Thymus (tissue), 11 donors: ENCODE measurements around the gene AEN. TPM values are rescaled to one million over a fixed set of nuclear protein-coding genes. Genes with fewer than 3 reads are reported as not detected.

Experiments
- DNase-seq, 9 donors: peaks; one replicate each; pipeline ENCODE4 v3.0.0-alpha.2; 2013; ENCODE audit warnings: low spot score in 9 of 9, low read depth in 6 of 9, missing footprints in 1 of 9
- H3K27ac ChIP-seq, 2 donors: one replicate each; pipeline ENCODE4 v1.5.1; 2013; ENCODE audit warnings: control low read depth in 1 of 2, low read depth in 1 of 2, low read length in 1 of 2, mild to moderate bottlenecking in 1 of 2, moderate library complexity in 1 of 2
- H3K27me3 ChIP-seq, 2 donors: one replicate each; pipeline ENCODE4 v1.5.1; 2013; ENCODE audit warnings: low read length in 1 of 2; ENCODE audit not compliant: control insufficient read depth in 2 of 2, insufficient read depth in 1 of 2
- H3K36me3 ChIP-seq, 2 donors: one replicate each; pipeline ENCODE4 v1.5.1; 2013; ENCODE audit warnings: low read length in 1 of 2, mild to moderate bottlenecking in 1 of 2, moderate library complexity in 1 of 2; ENCODE audit not compliant: control insufficient read depth in 2 of 2, insufficient read depth in 2 of 2
- H3K4me1 ChIP-seq, 2 donors: one replicate each; pipeline ENCODE4 v1.5.1; 2013; ENCODE audit warnings: low read length in 2 of 2; ENCODE audit not compliant: control insufficient read depth in 2 of 2, insufficient read depth in 2 of 2
- H3K4me3 ChIP-seq, 2 donors: one replicate each; pipeline ENCODE4 v1.5.1; 2013; ENCODE audit warnings: low read length in 2 of 2, control low read depth in 1 of 2, mild to moderate bottlenecking in 1 of 2
- H3K9me3 ChIP-seq, 2 donors: one replicate each; pipeline ENCODE4 v1.5.1; 2013; ENCODE audit warnings: low read length in 1 of 2, mild to moderate bottlenecking in 1 of 2; ENCODE audit not compliant: control insufficient read depth in 2 of 2, insufficient read depth in 1 of 2
- WGBS: extraction: QIAGEN DNeasy Blood & Tissue Kit; methylation state at CpG from one replicate; pipeline ENCODE4 v1.1.7; 2013; 5-methylcytosine and 5-hydroxymethylcytosine counted together
- polyA plus RNA-seq: library from polyadenylated mRNA; stranded (reverse); fragments of 200-250 nt; gene quantifications from one replicate; pipeline ENCODE4 v1.2.3, GENCODE V29; 2013
- total RNA-seq: library from RNA; stranded (reverse); fragments of 120-200 nt; gene quantifications from one replicate; pipeline ENCODE4 v1.2.4, GENCODE V29; 2013
- donor health status: healthy.

Gene AEN
- total and polyA plus RNA-seq, 2 donors: 13.8 to 14.1 TPM

DNA sequence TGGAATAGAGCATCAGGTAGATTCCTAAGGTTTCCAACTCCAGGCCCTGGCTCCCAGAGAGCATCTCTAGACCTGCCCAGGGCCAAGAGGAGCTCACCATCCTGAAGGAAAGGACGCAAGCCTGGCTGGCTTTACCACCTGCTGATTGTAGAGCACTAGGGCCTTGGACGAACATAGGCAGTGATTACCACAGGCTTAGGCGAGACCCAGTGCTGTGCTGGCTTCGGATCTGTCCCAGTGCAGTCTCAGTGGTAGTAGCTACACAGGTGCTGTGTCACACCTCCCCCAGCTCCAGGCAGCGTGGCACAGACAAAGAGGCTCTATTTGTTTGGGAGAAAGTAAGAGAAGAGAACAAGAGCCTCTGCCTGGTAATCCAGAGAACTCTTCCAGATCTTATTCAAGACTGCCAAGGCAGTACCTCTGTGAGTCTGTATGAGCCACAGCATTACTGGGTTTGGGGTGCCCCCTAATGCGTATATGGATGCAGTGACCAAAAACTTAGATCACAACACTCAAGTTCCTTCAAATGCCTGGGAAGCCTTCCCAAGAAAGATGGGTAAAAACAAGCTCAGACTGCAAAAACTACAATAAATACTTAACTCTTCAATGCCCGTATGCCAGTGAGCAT, 43.1 kb downstream of the AEN start:
- WGBS: 95% methylated on average over 7 of the region's 7 CpGs
- H3K36me3 ChIP-seq: no peaks in the 10 kb centered on the region
- DNase-seq: peak in 7 of 9 donors; percentile 36 to 76 (median 46)

DNA sequence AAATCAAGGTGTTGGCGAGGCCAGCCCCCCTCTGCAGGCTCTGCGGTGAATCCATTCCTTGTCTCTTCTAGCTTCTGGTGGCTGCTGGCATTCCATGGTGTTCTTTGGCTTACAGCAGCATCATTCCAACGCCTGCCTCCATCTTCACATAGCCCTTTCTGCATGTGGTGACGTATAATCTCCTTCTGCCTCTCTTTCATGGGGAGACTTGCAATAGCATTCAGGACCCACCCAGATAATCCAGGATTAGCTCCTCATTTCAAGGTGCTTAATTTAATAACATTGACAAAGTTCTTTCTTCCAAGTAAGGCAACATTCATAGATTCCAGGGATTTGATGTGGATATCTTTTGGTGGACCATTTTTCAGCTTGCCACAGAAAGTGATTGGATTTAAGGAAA, 53.5 kb downstream of the AEN start:
- H3K4me1 ChIP-seq: no peaks in the 10 kb centered on the region
- no peaks in the 10 kb centered on the region for H3K9me3 ChIP-seq
- whole genome bisulfite sequencing: 85% methylated on average over 4 of the region's 4 CpGs
- no peak overlapping the region for H3K27ac ChIP-seq
- H3K36me3 ChIP-seq: no peaks in the 10 kb centered on the region
- H3K4me3 ChIP-seq: no peak overlapping the region
- DNase-seq: no peak
- peaks cover 2 to 6% of the 10 kb centered on the region in 2 donors for H3K27me3 ChIP-seq

More for the DNA sequence above, 43.1 kb downstream of the AEN start:
- no peak overlapping the region for H3K27ac ChIP-seq
- peaks cover 7 to 9% of the 10 kb centered on the region in 2 donors for H3K4me1 ChIP-seq
- no peak overlapping the region for H3K4me3 ChIP-seq
- no peaks in the 10 kb centered on the region for H3K9me3 ChIP-seq
- peaks cover 0 to 2% of the 10 kb centered on the region in 2 donors for H3K27me3 ChIP-seq

DNA sequence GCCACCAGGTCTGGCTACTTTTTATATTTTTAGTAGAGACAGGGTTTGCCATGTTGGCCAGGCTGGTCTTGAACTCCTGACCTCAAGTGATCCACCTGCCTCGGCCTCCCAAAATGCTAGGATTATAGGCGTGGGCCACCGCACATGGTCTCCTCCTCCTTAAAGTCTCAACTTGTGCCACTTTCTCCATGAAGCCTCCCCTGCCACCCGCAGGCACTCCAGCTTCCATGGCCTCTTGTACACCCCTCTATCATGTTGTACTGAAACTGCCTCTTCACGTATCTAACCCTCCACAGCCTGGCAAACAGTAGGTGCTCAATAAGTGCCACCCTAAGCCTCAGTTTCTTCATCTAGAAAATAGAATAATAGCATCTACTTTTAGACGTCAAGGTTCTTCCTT, 57.6 kb downstream of the AEN start:
- Histone ChIP-seq H3K4me1 (no peaks in the 10 kb centered on the region), H3K36me3 (no peaks in the 10 kb centered on the region), H3K9me3 (no peaks in the 10 kb centered on the region), H3K27ac (no peak overlapping the region), H3K27me3 (peaks cover 0 to 3% of the 10 kb centered on the region in 2 donors), H3K4me3 (no peak overlapping the region)
- 97% methylated on average over 6 of the region's 6 CpGs for WGBS
- no peak for DNase-seq

DNA sequence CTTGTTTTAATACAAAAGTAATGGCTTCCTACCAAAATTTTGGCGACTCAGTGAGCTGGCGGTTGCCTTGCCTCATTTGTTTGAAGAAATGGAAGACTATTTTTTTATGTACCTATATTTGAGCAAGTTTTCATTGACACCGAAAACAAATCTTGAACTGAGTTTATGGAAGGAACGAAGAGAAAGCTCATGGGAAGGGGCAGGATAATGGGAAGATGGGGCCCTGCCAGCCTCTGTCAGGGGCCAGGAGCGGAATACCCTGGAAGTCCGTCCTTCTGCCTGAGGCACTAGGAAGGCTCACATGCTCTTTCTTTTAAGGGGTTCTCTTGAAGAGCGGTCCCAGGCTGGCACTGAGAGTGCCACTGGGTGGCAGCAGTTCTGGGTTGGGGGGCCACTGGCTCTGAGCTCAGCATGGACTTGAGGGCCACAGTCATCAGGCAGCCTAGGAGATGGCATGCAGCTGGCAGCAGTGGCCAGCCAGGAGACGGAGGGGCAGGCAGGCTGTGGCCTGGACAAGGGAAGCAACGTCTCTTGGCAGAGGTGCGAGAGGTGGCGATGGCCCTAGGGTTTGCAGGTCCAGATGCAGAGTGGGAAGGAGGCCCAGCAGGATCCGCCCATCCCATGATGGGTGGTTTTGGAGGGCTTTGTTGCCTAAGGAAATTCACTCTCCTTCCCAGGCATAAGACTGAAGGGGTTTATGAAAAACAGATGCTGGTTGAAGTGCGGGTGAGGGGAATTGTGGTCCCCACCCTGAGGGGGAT, 59.3 kb downstream of the AEN start:
- Histone ChIP-seq H3K9me3 (no peaks in the 10 kb centered on the region), H3K36me3 (no peaks in the 10 kb centered on the region), H3K27ac (no peak overlapping the region), H3K4me3 (no peak overlapping the region), H3K27me3 (peaks cover 0 to 5% of the 10 kb centered on the region in 2 donors), H3K4me1 (no peaks in the 10 kb centered on the region)
- DNase-seq: no peak
- WGBS: 96% methylated on average over 13 of the region's 13 CpGs

DNA sequence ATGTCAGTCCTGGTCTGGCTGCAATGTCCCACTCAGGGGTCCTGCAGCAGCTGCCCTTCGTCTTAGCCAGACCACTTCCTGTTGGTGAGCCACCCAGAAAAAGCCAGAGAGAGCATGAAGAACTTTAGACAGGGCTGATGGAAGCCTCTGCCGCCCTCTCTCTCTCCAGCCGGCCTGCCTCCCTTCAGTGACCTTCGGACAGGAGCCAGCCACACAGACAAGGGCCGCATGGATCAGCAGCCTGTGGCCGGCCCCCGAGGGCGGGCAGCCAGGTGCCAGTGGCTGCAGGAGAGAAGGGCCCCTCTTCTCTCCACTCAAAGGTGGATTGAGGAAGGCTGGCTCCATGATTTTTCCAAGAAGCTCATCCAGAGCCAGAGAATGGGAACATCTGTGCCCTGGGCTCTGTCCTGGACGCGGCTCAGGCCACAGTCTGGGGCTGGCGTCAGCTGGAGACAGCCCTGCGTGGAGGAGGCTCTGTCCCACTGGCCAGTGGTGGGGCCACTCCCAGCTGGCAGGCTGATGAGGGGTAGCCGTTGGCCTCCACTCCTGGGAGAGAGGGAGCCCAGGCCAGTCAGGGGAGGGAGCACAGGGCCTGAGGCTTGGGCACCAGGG, 60.6 kb downstream of the AEN start:
- no peak overlapping the region for H3K4me3 ChIP-seq
- no peak overlapping the region for H3K27ac ChIP-seq
- H3K36me3 ChIP-seq: no peaks in the 10 kb centered on the region
- peaks cover 0 to 4% of the 10 kb centered on the region in 2 donors for H3K27me3 ChIP-seq
- no peaks in the 10 kb centered on the region for H3K9me3 ChIP-seq
- H3K4me1 ChIP-seq: no peaks in the 10 kb centered on the region
- no peak for DNase-seq
- 87% methylated on average over 13 of the region's 13 CpGs for WGBS

Other genes with a start within 250 kb of the AEN start
- 31.7 TPM for gene MRPL46, start 154.0 kb upstream of the AEN start, total RNA-seq
- gene MRPL46, start 154.0 kb upstream of the AEN start, polyA plus RNA-seq: 29.7 TPM
- 59.6 TPM for gene MRPS11, start 153.6 kb upstream of the AEN start, total RNA-seq
- 38.5 TPM for gene MRPS11, start 153.6 kb upstream of the AEN start, polyA plus RNA-seq
- 4.1 TPM for gene DET1, start 74.7 kb upstream of the AEN start, total RNA-seq
- 5.0 TPM for gene DET1, start 74.7 kb upstream of the AEN start, polyA plus RNA-seq
- gene ISG20, start 17.7 kb downstream of the AEN start, total RNA-seq: 75.1 TPM
- gene ISG20, start 17.7 kb downstream of the AEN start, polyA plus RNA-seq: 272 TPM
- 0.28 TPM for gene ACAN, start 182.1 kb downstream of the AEN start, total RNA-seq
- 0.80 TPM for gene ACAN, start 182.1 kb downstream of the AEN start, polyA plus RNA-seq